Fibroblast of pulmonary artery (primary cell): ENCODE data around the gene DSTYK.
A peak's percentile ranks its signal among the peaks of the same experiment; 100 is the strongest.

Experiments used
- DNase-seq: peaks from one replicate; pipeline ENCODE4 v3.0.0-alpha.2; 2010; ENCODE audit warnings: low read depth
- H3K4me3 ChIP-seq: replicated peaks from 2 replicates; pipeline ENCODE4 v1.5.1; 2011; ENCODE audit warnings: low read depth, mild to moderate bottlenecking, control low read depth, low read length, moderate library complexity
- CTCF ChIP-seq: IDR thresholded peaks from 2 replicates; pipeline ENCODE4 v1.5.1; 2011; ENCODE audit warnings: mild to moderate bottlenecking, control low read depth, low read length, inconsistent platforms; ENCODE audit errors: missing control alignments

Gene DSTYK

DNA sequence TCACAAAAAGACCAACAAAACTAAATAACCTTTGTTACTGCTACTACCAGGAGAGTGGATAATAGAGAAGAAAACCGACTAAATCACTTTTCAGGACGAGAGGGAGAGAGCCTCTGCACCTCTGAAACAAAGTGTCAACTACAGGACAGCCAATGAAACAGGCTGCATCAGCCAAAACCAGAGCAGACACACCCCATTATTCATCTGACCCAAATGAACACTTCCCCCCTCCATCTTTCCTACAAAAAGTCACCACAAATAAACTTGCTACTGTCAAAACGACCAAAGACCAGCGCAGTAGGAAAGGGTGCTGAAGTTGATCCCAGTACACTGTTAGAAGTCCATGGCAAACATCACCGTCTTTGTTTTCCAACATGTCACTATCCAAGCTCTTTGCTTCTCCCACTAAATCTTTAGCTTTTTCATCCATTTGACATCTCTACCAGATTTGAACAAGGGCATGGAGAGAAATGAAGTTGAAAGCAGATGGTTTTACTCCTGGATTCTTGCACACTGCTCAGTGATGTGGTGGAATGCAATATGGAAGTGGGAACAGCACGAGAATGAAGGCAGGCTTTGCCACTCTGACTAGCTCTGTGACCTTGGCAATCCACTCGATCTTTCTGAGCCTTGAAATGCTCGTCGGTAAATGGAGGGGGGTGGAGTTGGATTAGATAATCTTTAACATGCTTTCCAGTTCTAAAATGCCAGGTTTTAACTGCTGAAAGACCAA is 20.5 kb downstream of the DSTYK start:
- peak; percentile 24 for DNase-seq
- TF ChIP-seq CTCF, result no peak
- no peak overlapping the region for H3K4me3 ChIP-seq

GRCh38 chr1:205189131-205189530 is 22.4 kb downstream of the DSTYK start:
- H3K4me3 ChIP-seq, result no peak overlapping the region
- TF ChIP-seq CTCF, result no peak
- DNase-seq, result no peak

GRCh38 chr1:205188596-205188995 is 22.9 kb downstream of the DSTYK start:
- no peak overlapping the region for H3K4me3 ChIP-seq
- no peak for DNase-seq
- no peak for TF ChIP-seq CTCF

- H3K4me3 ChIP-seq, result no peak overlapping the region
- peak; percentile 36 for DNase-seq
- TF ChIP-seq CTCF, result no peak
Measured at GRCh38 chr1:205188098-205188497, 23.4 kb downstream of the DSTYK start.

DNA sequence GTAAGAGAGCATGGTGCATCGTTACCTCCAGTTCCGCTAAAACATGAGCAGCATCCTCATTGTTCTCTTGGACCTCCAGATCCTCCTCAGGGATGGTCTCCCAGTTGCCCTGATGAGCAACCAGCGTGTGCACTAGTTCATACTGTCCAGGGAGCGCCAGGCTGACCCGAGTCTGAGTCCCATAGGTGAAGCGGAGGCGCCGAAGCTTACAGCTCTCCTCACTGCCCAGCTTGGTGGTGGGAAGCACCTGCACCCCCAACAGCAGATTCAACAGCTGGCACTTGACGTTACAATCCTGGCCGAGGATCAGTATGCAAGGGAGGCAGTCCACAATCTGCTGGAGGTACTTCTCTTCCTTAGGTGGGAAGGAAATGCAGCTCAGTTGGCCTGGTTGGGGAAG is 24.1 kb downstream of the DSTYK start:
- no peak overlapping the region for H3K4me3 ChIP-seq
- no peak for TF ChIP-seq CTCF
- DNase-seq, result no peak

DNA sequence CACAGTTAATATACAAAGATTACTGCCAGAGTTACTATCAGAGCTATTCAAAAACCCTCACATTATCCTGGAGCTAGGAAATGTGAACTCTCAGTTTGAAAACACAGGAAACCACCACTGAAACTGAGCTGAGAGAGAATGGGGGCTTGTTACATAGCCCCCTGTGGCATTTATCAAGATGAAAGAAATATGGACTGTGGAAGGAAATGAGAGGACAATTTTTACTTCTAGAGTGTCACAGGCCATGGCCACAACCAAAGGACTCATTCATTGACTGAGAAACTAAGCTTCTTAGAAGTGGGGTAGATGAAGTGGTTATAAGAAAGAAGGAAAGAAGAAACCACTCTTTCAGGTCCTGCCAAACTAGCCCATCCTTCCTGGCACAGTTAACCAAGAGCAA is 25.3 kb downstream of the DSTYK start:
- TF ChIP-seq CTCF, result no peak
- no peak overlapping the region for H3K4me3 ChIP-seq
- no peak for DNase-seq
